K562 (cell line): ENCODE results near the gene SCNN1A. TPM values are rescaled to one million over a fixed set of nuclear protein-coding genes. Genes with fewer than 3 reads are reported as not detected.

Source experiments
- ASH1L ChIP-seq: fragments of 450-650 bp; IDR thresholded peaks from 2 replicates; pipeline ENCODE4 v1.6.1; 2018; ENCODE audit warnings: borderline replicate concordance, mild to moderate bottlenecking, low read depth; ENCODE audit not compliant: partially characterized antibody
- BRF1 ChIP-seq: IDR thresholded peaks from 3 replicates; pipeline ENCODE4 v1.6.1; 2011; ENCODE audit warnings: borderline replicate concordance, mild to moderate bottlenecking; ENCODE audit not compliant: insufficient read length; ENCODE audit errors: extremely low read depth
- CBX1 ChIP-seq: sonication (generic); IDR thresholded peaks from 2 replicates; pipeline ENCODE4 v1.6.1; 2016; ENCODE audit warnings: antibody characterized with exemption, low read depth, mild to moderate bottlenecking
- E2F3 ChIP-seq: fragments of 250-450 bp; sonication (Bioruptor Pico); IDR thresholded peaks from 2 replicates; pipeline ENCODE4 v1.4.0; 2020; ENCODE audit warnings: mild to moderate bottlenecking
- ESRRB ChIP-seq: fragments of 250-450 bp; sonication (Bioruptor Pico); IDR thresholded peaks from 2 replicates; pipeline ENCODE4 v1.5.0; 2020; ENCODE audit warnings: mild to moderate bottlenecking, moderate library complexity, borderline replicate concordance
- HEY1 ChIP-seq: fragments of 250-450 bp; sonication (Bioruptor Pico); IDR thresholded peaks from 2 replicates; pipeline ENCODE4 v1.5.0; 2020; ENCODE audit warnings: mild to moderate bottlenecking, moderate library complexity, borderline replicate concordance
- HOXB6 ChIP-seq: fragments of 250-450 bp; sonication (Bioruptor Pico); IDR thresholded peaks from 2 replicates; pipeline ENCODE4 v1.5.1; 2022; ENCODE audit warnings: mild to moderate bottlenecking, borderline replicate concordance
- KHSRP ChIP-seq: fragments of 450-650 bp; IDR thresholded peaks from 2 replicates; pipeline ENCODE4 v1.6.1; 2017
- MXI1 ChIP-seq: IDR thresholded peaks from 2 replicates; pipeline ENCODE4 v1.6.1; 2011; ENCODE audit warnings: low read depth, mild to moderate bottlenecking, improper control_type of control experiment, low read length
- NEUROD1 ChIP-seq: fragments of 150-350 bp; IDR thresholded peaks from 2 replicates; pipeline ENCODE4 v1.6.1; 2014; ENCODE audit warnings: borderline replicate concordance, low read length, low read depth; ENCODE audit not compliant: partially characterized antibody
- NFE2L1 ChIP-seq: fragments of 450-650 bp; IDR thresholded peaks from 2 replicates; pipeline ENCODE4 v1.6.1; 2016; ENCODE audit warnings: missing genetic modification characterization, low read depth, mild to moderate bottlenecking, missing compliant biosample characterization, moderate library complexity, borderline replicate concordance
- NRF1 ChIP-seq, 2 experiments: fragments of 450-650 bp; IDR thresholded peaks in 1 of 2; conservative IDR thresholded peaks in 1 of 2; 2 replicates each; pipeline ENCODE4 v1.6.1; 2014; ENCODE audit warnings: mild to moderate bottlenecking in 2 of 2
- PRPF4 ChIP-seq: fragments of 200-400 bp; formaldehyde crosslinking; IDR thresholded peaks from one replicate; pipeline ENCODE4 v1.6.1; 2017; ENCODE audit warnings: low read length, low read depth, mild to moderate bottlenecking; ENCODE audit not compliant: insufficient read depth, poor library complexity, severe bottlenecking
- RBM25 ChIP-seq: fragments of 200-400 bp; formaldehyde crosslinking; IDR thresholded peaks from 2 replicates; pipeline ENCODE4 v1.6.1; 2018; ENCODE audit warnings: low read length, low read depth, moderate library complexity; ENCODE audit not compliant: severe bottlenecking
- SAFB2 ChIP-seq: fragments of 200-400 bp; formaldehyde crosslinking; IDR thresholded peaks from 2 replicates; pipeline ENCODE4 v1.6.1; 2018; ENCODE audit warnings: borderline replicate concordance, low read length, low read depth, moderate library complexity; ENCODE audit not compliant: severe bottlenecking
- SRSF1 ChIP-seq: fragments of 200-400 bp; formaldehyde crosslinking; IDR thresholded peaks from 2 replicates; pipeline ENCODE4 v1.6.1; 2017; ENCODE audit warnings: mild to moderate bottlenecking, low read depth, low read length, moderate library complexity
- TRIM28 ChIP-seq: fragments of 450-650 bp; IDR thresholded peaks from 2 replicates; pipeline ENCODE4 v1.6.1; 2017
- ZNF23 ChIP-seq: fragments of 250-450 bp; sonication (Bioruptor Pico); IDR thresholded peaks from 2 replicates; pipeline ENCODE4 v1.4.0; 2020; ENCODE audit warnings: mild to moderate bottlenecking
- polyA plus RNA-seq, 8 experiments: library from polyadenylated mRNA; depleted of rRNA in 4 of 8; stranded (reverse) in 5 of 8; unstranded in 3 of 8; fragments of >200 nt; fragmentation: Nextera tagmentation in 2 of 8; fragmentation: Illumina TruSeq in 1 of 8; extraction: Ambion mirVana in 2 of 8; extraction: Trizol in 1 of 8; gene quantifications; 2 replicates each; pipeline versions ENCODE4 v1.2.1 to v1.2.3, GENCODE V29; 2011 to 2014; ENCODE audit warnings: inconsistent platforms in 1 of 8, missing spikeins in 1 of 8
- total RNA-seq, 7 experiments: library from RNA; depleted of rRNA in 6 of 7; stranded (reverse); fragments of >200 nt in 6 of 7; fragmentation: Illumina TruSeq in 2 of 7; extraction: Trizol in 2 of 7; gene quantifications; 2 replicates each; pipeline versions ENCODE4 v1.2.1 to v1.2.3, GENCODE V29; 2011 to 2021; ENCODE audit warnings: low replicate concordance in 1 of 7
- TF ChIP-seq, protein P1 (sequence below): fragments of 450-650 bp; IDR thresholded peaks from 2 replicates; pipeline ENCODE4 v1.6.1; 2016; ENCODE audit warnings: low read depth, mild to moderate bottlenecking, moderate library complexity
- TF ChIP-seq, protein P2 (sequence below): sonication (generic); formaldehyde crosslinking; IDR thresholded peaks from 2 replicates; pipeline ENCODE4 v1.8.1; 2023; ENCODE audit warnings: mild to moderate bottlenecking, missing genetic modification reagents

The SCNN1A gene
- total and polyA plus RNA-seq, 9 of the 15 experiments (the other 6 are each of a cell fraction or from before 2014, with no cell fraction given), result 0.15 to 0.49 (median 0.32) TPM; not detected in 5

- TF ChIP-seq E2F3 (CRISPR knock-in tag), result no peak
- TF ChIP-seq ASH1L, result no peak
- TF ChIP-seq NEUROD1, result no peak
- TF ChIP-seq RBM25, result no peak
- no peak for TF ChIP-seq SRSF1
- TF ChIP-seq NFE2L1, result no peak
- TF ChIP-seq, protein P1, sequence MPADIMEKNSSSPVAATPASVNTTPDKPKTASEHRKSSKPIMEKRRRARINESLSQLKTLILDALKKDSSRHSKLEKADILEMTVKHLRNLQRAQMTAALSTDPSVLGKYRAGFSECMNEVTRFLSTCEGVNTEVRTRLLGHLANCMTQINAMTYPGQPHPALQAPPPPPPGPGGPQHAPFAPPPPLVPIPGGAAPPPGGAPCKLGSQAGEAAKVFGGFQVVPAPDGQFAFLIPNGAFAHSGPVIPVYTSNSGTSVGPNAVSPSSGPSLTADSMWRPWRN, result peak; percentile 89
- no peak for TF ChIP-seq PRPF4
- TF ChIP-seq TRIM28, result no peak
- no peak for TF ChIP-seq HOXB6 (CRISPR knock-in tag)
- peak; percentile 17 to 26; a peak in 1 of 4 replicates for TF ChIP-seq NRF1 (conservative IDR thresholded peaks at IDR 0.05 in 1 of 2, IDR thresholded peaks at IDR 0.05 in 1 of 2)
- TF ChIP-seq BRF1, result no peak
- no peak for TF ChIP-seq HEY1 (CRISPR knock-in tag)
- 0 out of 2 replicates have a peak, but pooled peaks have one; percentile 40 for TF ChIP-seq KHSRP
- TF ChIP-seq, protein P2, sequence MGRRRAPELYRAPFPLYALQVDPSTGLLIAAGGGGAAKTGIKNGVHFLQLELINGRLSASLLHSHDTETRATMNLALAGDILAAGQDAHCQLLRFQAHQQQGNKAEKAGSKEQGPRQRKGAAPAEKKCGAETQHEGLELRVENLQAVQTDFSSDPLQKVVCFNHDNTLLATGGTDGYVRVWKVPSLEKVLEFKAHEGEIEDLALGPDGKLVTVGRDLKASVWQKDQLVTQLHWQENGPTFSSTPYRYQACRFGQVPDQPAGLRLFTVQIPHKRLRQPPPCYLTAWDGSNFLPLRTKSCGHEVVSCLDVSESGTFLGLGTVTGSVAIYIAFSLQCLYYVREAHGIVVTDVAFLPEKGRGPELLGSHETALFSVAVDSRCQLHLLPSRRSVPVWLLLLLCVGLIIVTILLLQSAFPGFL, result no peak
- TF ChIP-seq CBX1, result no peak
- TF ChIP-seq ZNF23 (CRISPR knock-in tag), result no peak
- no peak for TF ChIP-seq ESRRB
- no peak for TF ChIP-seq MXI1
- TF ChIP-seq SAFB2, result no peak
These were observed 29.9 kb downstream of the SCNN1A start (continued) for GRCh38 chr12:6345319-6346091.
